GM19025 (cell line): ENCODE data around the gene MEIG1.
"Not testable (repeated sequence)": the region's sequence is repeated elsewhere in the genome, so short reads cannot be mapped to it uniquely, and the experiment has no call there.

Experiments used
- ATAC-seq: cut with Tn5 transposase; IDR thresholded peaks from one replicate; pipeline ENCODE4 v1.9.1; 2021; ENCODE audit warnings: mild to moderate bottlenecking, low read depth, moderate library complexity; ENCODE audit not compliant: unreplicated experiment

Gene MEIG1

DNA sequence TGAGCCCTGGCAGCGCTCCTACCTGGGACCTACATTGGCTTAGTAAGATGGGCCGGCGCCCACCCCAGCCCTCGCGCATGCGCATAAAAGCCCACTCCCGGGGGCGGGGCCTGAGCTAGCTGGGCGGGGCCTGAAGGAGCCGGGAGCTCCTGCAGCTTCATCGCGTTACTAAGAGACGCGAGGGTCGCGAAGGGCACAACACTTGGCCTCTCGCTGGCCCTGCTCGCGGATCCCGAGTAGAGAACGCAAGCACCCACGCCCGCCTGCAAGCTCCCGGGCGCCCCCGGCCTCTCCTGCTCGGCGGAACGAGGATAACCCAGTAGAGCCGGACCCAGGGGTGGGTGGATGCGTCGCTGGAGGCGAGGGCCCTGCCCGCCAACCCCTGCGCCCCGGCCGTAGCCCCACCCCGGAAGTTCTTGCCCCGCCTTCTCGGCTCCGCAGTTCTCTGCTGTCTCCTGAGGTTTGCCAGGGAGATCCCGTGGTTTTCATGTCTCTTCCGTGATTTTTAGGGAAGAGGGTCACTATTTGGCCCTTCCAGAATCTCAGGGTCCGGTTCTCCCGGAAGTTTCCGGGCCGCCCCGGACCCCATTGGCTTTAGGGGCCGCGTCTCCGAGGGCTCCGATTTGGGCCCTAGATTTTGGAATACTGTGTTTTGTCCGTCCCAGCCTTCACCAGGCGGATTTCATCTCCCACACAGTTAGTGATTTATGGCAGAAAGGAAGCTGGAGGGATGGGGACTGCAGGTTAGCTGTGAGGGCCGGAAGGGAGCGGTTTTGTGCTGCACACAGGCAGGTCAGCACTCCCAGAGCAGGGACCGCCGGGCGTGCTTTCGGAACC lies at the start of gene MEIG1:
Gene MEIG1, plus strand, starts transcription at position 168 of the 837 bp plus-strand sequence. CDS start 7,081 bp downstream, outside the sequence.
- peak; percentile 74 for ATAC-seq

DNA sequence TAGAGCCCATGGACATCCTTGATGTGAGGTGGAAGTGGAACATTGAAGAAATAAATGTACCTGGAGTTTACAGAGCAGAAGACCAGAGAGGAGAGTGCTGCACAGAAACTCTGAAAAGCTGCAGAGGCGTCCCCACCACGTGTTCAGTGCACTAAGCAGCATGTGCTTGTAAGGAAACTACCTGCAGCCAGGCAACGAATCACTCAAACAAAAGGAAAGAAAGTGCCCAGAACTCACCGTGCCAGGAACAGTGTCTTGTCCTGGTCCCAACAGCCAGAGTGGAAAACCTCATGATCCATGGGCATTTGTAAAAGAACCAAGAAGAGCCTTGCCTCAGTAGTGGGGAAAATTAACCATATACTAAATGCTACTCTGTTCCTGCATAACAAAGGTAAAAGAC lies 48.2 kb upstream of the MEIG1 start:
- no peak for ATAC-seq

GRCh38 chr10:14911801-14912200 lies 47.4 kb upstream of the MEIG1 start:
- no peak for ATAC-seq

- ATAC-seq: no peak
Observed at GRCh38 chr10:14916600-14916999, 42.6 kb upstream of the MEIG1 start.

DNA sequence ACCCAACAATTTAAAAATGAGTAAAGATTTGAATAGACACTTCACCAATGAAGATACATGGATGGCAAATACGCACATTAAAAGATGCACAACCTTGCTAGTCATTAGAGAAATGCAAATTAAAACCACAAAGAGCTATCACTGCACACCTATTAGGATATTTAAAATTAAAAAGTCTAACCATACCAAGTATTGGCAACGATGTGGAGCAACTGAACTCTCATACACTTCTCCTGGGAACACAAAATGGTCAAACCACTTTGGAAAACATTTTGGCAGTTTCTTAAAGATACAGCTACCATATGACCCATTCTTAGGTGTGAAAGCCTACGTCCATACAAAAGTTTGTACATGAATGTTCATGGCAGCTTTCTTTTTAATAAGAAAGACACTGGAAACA lies 41.4 kb upstream of the MEIG1 start:
- ATAC-seq: no peak

DNA sequence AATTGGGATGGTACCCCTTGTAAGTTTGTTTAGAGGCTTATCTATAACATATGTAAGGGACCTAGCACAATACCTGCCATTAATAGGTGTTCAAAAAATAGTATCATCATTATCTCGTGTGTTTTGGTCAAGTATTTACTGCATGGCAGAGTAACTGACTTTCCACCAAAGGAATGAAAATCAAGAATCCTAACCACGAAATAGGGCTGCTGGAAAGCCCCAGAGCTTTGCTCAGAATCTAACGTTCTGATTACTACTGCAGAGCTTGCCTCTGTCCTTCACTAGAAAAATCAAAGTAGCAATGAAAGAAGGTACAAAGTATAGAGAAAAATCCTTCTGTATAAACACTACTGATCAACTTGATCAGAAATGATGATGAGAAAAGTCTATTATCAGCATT lies 40.2 kb upstream of the MEIG1 start:
- no peak for ATAC-seq

DNA sequence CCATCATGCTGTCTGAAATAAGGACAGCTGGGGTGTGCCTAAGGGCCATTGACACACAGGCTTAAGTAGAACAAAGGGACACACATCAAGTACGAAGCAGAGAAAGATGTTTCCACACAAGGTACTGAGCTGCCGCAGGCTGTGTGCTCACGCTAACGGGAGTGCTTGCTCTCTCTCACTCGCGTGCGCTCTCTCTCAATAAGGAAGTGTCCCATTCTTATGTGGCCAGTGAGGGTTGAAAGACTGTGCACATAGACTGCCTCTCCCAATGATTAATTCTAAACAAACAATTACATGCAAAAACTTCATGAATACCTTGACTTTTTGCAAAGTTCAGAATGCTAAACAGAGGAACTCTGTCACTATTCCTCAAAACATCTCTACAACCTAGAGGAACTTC lies 35.2 kb upstream of the MEIG1 start:
- no peak for ATAC-seq

- ATAC-seq: no peak
Observed at GRCh38 chr10:14925268-14925667, 33.9 kb upstream of the MEIG1 start.

- no peak for ATAC-seq
Observed at GRCh38 chr10:14926061-14926470, 33.1 kb upstream of the MEIG1 start.

DNA sequence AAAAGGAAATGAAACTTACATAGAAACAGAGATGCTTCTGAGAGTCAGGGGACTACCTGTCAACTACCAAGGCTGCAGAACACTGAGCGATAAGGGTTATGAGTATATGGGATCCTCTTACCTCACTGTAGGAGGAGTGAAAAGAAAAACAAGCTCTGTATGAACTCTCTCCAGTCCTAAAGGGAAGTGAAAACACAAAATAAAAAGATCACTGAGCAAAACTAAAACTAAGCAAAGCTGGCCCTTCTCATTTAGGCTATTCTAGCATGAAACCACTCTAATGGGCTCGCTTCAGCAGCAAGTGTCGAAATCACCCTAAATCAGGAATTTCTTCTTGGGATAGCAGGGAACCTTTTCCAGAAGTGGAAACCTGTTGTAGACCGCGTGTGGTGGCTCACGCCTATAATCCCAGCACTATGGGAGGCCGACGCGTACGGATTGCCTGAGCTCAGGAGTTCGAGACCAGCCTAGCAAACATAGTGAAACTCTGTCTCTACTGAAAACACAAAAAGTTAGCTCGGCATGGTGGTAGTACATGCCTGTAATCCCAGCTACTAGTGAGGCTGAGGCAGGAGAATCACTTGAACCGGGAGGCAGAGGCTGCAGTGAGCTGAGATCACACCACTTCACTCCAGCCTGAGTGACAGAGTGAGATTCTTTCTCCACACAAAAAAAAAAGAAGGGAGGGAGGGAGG lies 32.3 kb upstream of the MEIG1 start:
- ATAC-seq: peak; percentile 95

DNA sequence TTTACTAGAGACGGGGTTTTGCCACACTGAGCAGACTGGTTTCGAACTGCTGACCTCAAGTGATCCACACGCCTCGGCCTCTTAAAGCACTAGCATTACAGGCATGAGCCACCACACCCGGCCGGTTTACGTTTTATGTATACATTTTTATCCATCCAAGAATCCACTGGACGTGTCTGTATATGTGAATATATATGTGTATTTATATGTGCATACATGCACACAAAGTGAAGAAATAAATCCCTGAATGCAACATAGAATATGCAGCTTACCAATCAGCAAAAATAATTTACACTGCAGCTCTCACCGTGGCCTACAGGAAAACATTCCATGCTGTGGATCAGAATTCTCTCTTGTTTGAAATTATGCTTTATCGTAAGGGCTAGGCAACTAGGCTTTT lies 28.6 kb upstream of the MEIG1 start:
- ATAC-seq: no peak

GRCh38 chr10:14936584-14936983 lies 22.6 kb upstream of the MEIG1 start:
- no peak for ATAC-seq

DNA sequence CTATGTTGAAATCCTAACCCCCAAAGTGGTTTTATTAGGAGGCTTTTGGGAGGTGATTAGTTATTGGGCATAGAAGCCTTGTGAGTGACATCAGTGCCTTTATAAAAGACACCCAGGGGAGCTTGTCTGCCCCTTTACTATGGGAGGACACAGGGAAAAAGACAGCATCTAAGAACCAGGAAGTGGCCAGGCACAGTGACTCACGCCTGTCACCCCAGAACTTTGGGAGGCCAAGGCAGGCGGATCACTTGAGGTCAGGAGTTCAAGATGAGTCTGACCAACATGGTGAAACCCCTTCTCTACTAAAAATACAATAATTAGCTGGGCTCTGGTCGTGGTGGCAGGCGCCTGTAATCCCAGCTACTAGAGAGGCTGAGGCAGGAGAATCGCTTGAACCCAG lies 20.2 kb upstream of the MEIG1 start:
- ATAC-seq: not testable (repeated sequence)

DNA sequence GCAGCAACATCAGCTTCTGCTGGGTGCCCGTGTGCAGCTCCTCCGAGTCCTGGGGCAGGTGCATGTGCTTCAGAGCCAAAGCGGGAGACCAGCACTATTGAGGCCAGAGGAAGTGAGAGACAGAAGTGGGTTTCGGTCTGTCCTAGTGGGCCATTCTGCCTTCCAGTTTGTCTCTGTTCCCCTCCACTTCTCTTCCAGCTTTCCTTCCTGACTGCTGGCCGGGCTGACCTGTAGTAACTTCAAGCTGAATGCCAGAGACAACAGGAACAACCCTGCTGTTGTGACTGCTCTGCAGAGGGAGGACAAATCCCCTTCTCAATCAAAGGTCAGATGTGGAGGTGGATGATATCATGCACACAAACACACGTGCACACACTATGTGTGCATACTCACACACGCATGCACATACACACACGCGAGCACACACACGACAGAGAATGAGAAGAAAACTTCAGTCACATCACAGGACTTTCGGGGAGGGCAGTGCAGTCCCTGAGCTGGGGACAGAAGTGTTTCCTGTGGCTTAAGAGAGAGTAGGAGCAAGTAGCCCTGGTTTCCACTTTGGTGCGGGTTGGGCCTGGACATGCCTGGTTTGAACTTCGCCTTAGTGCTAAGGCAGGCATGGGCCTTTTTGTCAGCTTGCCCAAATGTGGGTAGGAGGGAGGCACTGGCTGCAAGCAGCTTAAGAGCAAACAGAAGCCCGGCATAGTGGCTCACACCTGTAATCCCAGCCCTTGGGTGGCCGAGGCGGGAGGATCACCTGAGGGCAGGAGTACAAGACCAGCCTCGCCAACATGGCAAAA lies 16.8 kb upstream of the MEIG1 start:
- ATAC-seq: peak; percentile 77

DNA sequence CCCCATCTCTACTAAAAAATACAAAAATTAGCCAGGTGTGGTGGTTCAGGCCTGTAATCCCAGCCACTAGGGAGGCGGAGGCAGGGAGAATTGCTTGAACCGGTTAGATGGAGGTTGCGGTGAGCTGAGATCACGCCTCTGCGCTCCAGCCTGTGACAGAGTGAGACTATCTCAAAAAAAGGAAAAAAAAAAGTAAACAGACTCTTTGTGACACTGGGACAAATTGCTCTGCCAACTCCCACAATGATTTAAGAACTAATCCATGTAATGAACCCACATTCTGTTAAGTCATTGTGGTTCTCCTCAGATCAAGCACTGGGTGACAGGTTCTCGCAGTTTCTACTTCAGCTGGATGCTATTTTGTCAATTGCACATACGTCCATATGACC lies 16.2 kb upstream of the MEIG1 start:
- ATAC-seq: not testable (repeated sequence)

DNA sequence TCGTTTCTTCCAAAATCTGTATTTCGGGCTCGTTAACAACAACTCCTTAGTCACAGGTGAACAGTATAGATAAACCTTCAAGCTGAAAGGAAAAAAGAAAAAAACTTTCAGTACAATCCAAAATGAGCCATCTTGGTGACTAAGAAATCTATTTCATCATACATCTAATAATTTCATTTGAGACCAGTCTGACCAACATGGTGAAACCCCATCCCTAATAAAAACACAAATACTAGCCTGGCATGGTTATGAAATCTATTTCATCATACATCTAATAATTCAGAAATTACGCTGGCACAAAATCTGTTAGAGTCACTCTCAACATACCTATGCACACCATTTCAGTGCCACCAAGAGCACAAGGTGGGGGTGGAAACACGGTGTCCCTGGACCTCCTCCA lies 14.1 kb upstream of the MEIG1 start:
- no peak for ATAC-seq

DNA sequence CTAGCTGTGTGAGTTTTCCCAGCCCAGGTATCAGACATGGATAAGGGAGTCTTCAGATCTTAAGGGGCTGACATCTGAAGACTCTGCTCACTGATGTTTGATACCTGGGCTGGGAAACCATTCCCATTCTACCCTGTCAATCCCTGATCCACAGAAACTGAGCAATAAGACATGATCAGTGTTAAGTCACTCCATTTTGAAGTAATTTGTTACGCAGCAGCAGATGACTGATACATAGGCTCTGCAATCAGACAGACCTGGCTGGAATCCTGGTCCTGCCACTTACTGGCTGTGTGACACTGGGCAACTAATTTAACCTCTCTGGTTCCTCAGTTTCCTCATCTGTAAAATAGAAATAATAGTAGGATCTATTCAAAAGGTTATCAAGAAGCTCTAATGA lies 11.9 kb upstream of the MEIG1 start:
- no peak for ATAC-seq

DNA sequence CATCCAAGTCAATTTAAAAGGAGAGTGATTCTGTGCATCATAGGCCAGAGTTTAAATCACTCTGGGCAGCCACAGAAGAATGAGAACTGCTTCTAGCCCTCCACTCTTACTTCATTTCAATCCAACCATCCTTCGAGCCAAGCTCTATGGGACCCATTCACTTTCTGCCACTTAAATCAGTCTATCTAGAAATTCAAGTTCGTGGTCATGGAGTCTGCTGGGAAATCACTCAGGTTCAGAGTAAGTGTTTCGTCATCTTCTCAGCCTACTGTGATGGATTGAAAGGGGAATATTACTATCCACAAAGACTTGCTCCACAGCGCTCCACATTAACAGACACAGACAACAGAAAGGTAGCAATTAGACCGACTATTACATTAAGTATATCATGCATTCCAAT lies 9.9 kb upstream of the MEIG1 start:
- ATAC-seq: no peak

GRCh38 chr10:14952851-14953423 lies 6.3 kb upstream of the MEIG1 start:
- no peak for ATAC-seq

DNA sequence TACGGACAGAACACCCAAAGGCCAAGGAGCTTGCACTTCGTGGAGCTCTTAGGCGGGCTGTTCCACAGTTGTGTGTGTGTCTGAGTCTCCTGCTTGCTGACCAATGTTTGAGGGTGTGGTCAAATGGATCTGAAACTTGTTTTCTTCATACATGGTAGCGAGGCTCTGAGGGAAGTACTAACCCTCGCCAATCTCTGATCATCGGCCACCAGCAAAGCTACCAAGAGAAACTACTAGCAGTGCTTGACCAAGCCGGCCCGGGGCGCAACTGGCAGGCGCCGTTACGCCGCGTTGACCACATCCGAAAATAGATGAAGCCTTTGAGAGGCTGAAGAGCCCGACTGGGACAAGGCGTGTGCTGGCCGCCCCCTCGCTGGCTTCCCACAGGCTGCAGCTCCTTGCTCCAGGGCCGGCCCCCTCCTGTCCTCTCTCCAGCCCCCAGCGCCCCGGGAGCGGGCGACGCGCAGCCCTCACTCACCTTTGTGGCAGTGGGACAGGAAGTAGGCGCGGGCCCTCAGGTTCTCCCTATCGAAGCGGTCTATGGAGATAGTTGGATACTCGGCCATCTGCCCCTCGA lies 5.7 kb upstream of the MEIG1 start:
- ATAC-seq: peak; percentile 32
